VCaP (cell line): ENCODE data around the gene FIBCD1.

Experiments
- H3K27ac ChIP-seq: fragments of 450-650 bp; 2 replicates; pipeline ENCODE4 v1.5.1; 2017
- CTCF ChIP-seq: fragments of 450-650 bp; conservative IDR thresholded peaks from 2 replicates; pipeline ENCODE4 v1.5.1; 2017; ENCODE audit warnings: mild to moderate bottlenecking, moderate library complexity

FIBCD1 gene

GRCh38 chr9:130948266-130948665 is 9.2 kb upstream of the FIBCD1 start:
- TF ChIP-seq CTCF: no peak
- H3K27ac ChIP-seq: no peak overlapping the region

- TF ChIP-seq CTCF: no peak
- H3K27ac ChIP-seq: no peak overlapping the region
Measured at GRCh38 chr9:130947618-130948140, 8.6 kb upstream of the FIBCD1 start.

GRCh38 chr9:130946766-130947617 is 7.9 kb upstream of the FIBCD1 start:
- no peak for TF ChIP-seq CTCF
- H3K27ac ChIP-seq: no peak overlapping the region

GRCh38 chr9:130945173-130945572 is 6.1 kb upstream of the FIBCD1 start:
- H3K27ac ChIP-seq: no peak overlapping the region
- TF ChIP-seq CTCF: no peak

- TF ChIP-seq CTCF: no peak
- no peak overlapping the region for H3K27ac ChIP-seq
Measured at GRCh38 chr9:130944510-130945058, 5.5 kb upstream of the FIBCD1 start.

GRCh38 chr9:130943777-130944176 is 4.7 kb upstream of the FIBCD1 start:
- no peak overlapping the region for H3K27ac ChIP-seq
- no peak for TF ChIP-seq CTCF

GRCh38 chr9:130943221-130943620 is 4.2 kb upstream of the FIBCD1 start:
- TF ChIP-seq CTCF: no peak
- no peak overlapping the region for H3K27ac ChIP-seq
